AG04450 (cell line): ENCODE results near the gene ATP4B. TPM values are rescaled to one million over a fixed set of nuclear protein-coding genes. Genes with fewer than 3 reads are reported as not detected.

Experiments used
- CTCF ChIA-PET: fragments of 300-600, 350-600 bp; formaldehyde crosslinking; extraction: SDS; loops from one replicate; lab custom pipeline; 2022; ENCODE audit warnings: antibody characterized with exemption, inconsistent platforms; lab: Charles Lee
- POLR2A ChIA-PET: fragments of 350-600 bp; formaldehyde crosslinking; extraction: SDS; loops from one replicate; lab custom pipeline; 2021; ENCODE audit warnings: antibody characterized with exemption, inconsistent platforms; lab: Yijun Ruan, JAX
- DNase-seq: peaks from one replicate; pipeline ENCODE4 v3.0.0-alpha.2; 2011; ENCODE audit warnings: low read depth, low spot score
- H3K27ac ChIP-seq: one replicate; pipeline ENCODE4 v1.5.1; 2012; ENCODE audit warnings: low read depth, low read length, control low read depth
- H3K27me3 ChIP-seq: one replicate; pipeline ENCODE4 v1.6.0; 2012; ENCODE audit warnings: low read length; ENCODE audit not compliant: control insufficient read depth, insufficient read depth
- H3K4me3 ChIP-seq: 2 replicates; pipeline ENCODE4 v1.5.1; 2011; ENCODE audit warnings: mild to moderate bottlenecking, low read depth, low read length, control low read depth
- H3K9me3 ChIP-seq: 2 replicates; pipeline ENCODE4 v1.5.1; 2012; ENCODE audit warnings: low read length; ENCODE audit not compliant: control insufficient read depth, insufficient read depth
- CTCF ChIP-seq: IDR thresholded peaks from 2 replicates; pipeline ENCODE4 v1.5.1; 2011; ENCODE audit warnings: low read depth, low read length, control low read depth, inconsistent platforms
- polyA plus RNA-seq: library from polyadenylated mRNA; depleted of rRNA; stranded (reverse); fragments of >200 nt; gene quantifications from 2 replicates; pipeline ENCODE4 v1.2.3, GENCODE V29; 2011

Gene ATP4B
- polyA plus RNA-seq, 1 experiment: not detected

- Histone ChIP-seq H3K4me3 (no peak overlapping the region), H3K9me3 (no peaks in the 10 kb centered on the region; the same call in none of the 2 replicates), H3K27ac (no peak overlapping the region), H3K27me3 (no peaks in the 10 kb centered on the region)
- CTCF ChIA-PET: no interaction called here
- no peak for DNase-seq
- TF ChIP-seq CTCF: no peak
- POLR2A ChIA-PET: no interaction called here
These were observed 11.1 kb downstream of the ATP4B start for GRCh38 chr13:113646921-113647340.

- H3K4me3 ChIP-seq: no peak overlapping the region
- no peaks in the 10 kb centered on the region; the same call in none of the 2 replicates for H3K9me3 ChIP-seq
- CTCF ChIA-PET: no interaction called here
- no peaks in the 10 kb centered on the region for H3K27me3 ChIP-seq
- TF ChIP-seq CTCF: no peak
- POLR2A ChIA-PET: no interaction called here
- no peak overlapping the region for H3K27ac ChIP-seq
- no peak for DNase-seq
These were observed 11.6 kb downstream of the ATP4B start for GRCh38 chr13:113646376-113646775.

- POLR2A ChIA-PET: no interaction called here
- no peaks in the 10 kb centered on the region for H3K27me3 ChIP-seq
- H3K4me3 ChIP-seq: no peak overlapping the region
- H3K27ac ChIP-seq: no peak overlapping the region
- CTCF ChIA-PET: no interaction called here
- TF ChIP-seq CTCF: no peak
- H3K9me3 ChIP-seq: no peaks in the 10 kb centered on the region; the same call in none of the 2 replicates
- no peak for DNase-seq
These were observed 12.7 kb downstream of the ATP4B start for GRCh38 chr13:113645329-113645728.

GRCh38 chr13:113644800-113645199, 13.2 kb downstream of the ATP4B start:
- Histone ChIP-seq H3K4me3 (no peak overlapping the region), H3K27ac (no peak overlapping the region), H3K27me3 (no peaks in the 10 kb centered on the region), H3K9me3 (no peaks in the 10 kb centered on the region; the same call in none of the 2 replicates)
- CTCF ChIA-PET: no interaction called here
- POLR2A ChIA-PET: no interaction called here
- TF ChIP-seq CTCF: no peak
- DNase-seq: no peak

GRCh38 chr13:113643593-113643992, 14.4 kb downstream of the ATP4B start:
- no peaks in the 10 kb centered on the region; the same call in none of the 2 replicates for H3K9me3 ChIP-seq
- POLR2A ChIA-PET: no interaction called here
- CTCF ChIA-PET: no interaction called here
- H3K27me3 ChIP-seq: no peaks in the 10 kb centered on the region
- no peak overlapping the region for H3K4me3 ChIP-seq
- no peak overlapping the region for H3K27ac ChIP-seq
- no peak for DNase-seq
- TF ChIP-seq CTCF: no peak
